Endothelial cell of umbilical vein (primary cell): ENCODE data around the gene ARPIN. TPM values are rescaled to one million over a fixed set of nuclear protein-coding genes. Genes with fewer than 3 reads are reported as not detected.

Experiments
- BruUV-seq: library from RNA; stranded (reverse); fragments of 400-500 nt; replicated peaks from 2 replicates; lab custom pipeline; 2021; lab: Mats Ljungman, UMichigan
- CTCF ChIA-PET: fragments of 300-600, 350-600 bp; sonication (Branson Sonifier 250); formaldehyde crosslinking; loops from one replicate; lab custom pipeline; 2021; ENCODE audit warnings: antibody characterized with exemption, inconsistent platforms; lab: Charles Lee
- POLR2A ChIA-PET: fragments of 300-600, 350-600 bp; sonication (Branson Sonifier 250); formaldehyde crosslinking; loops from one replicate; lab custom pipeline; 2021; ENCODE audit warnings: antibody characterized with exemption, inconsistent platforms; lab: Charles Lee
- DNase-seq: peaks from one replicate; pipeline ENCODE4 v3.0.0-alpha.2; 2011; ENCODE audit warnings: low read depth, low spot score
- FAIRE-seq: peaks from 2 replicates; lab custom pipeline; 2011; peaks lifted over from hg19 to GRCh38; lab: Jason Lieb, UNC
- H2AFZ ChIP-seq: 2 replicates; pipeline ENCODE4 v1.6.0; 2012; ENCODE audit warnings: low read depth, low read length, control low read depth, inconsistent platforms
- H3K27ac ChIP-seq: 2 replicates; pipeline ENCODE4 v1.5.1; 2011; ENCODE audit warnings: low read depth, mild to moderate bottlenecking, control low read depth, low read length, moderate library complexity; ENCODE audit not compliant: insufficient read depth
- H3K27me3 ChIP-seq, 2 experiments: 2 replicates each; pipeline versions ENCODE4 v1.6.0 to v1.6.1; 2011; ENCODE audit warnings: low read length in 2 of 2, mixed read lengths in 1 of 2; ENCODE audit not compliant: control insufficient read depth in 2 of 2, insufficient read depth in 2 of 2
- H3K36me3 ChIP-seq, 2 experiments: 2 replicates in 1 of 2; 3 replicates in 1 of 2; pipeline ENCODE4 v1.5.1; 2011; ENCODE audit warnings: low read length in 2 of 2, mild to moderate bottlenecking in 1 of 2, moderate library complexity in 1 of 2; ENCODE audit not compliant: control insufficient read depth in 2 of 2, insufficient read depth in 2 of 2; ENCODE audit errors: extremely low read depth in 1 of 2
- H3K4me1 ChIP-seq: 3 replicates; pipeline ENCODE4 v1.5.1; 2011; ENCODE audit warnings: mild to moderate bottlenecking, low read length; ENCODE audit not compliant: control insufficient read depth, insufficient read depth; ENCODE audit errors: extremely low read depth
- H3K4me2 ChIP-seq: 2 replicates; pipeline ENCODE4 v1.6.1; 2011; ENCODE audit warnings: low read length, control low read depth, mixed read lengths; ENCODE audit not compliant: insufficient read depth
- H3K4me3 ChIP-seq, 3 experiments: fragments of 200-600 bp in 1 of 3; sonication (generic), shearing (Covaris generic) in 1 of 3; replicated peaks in 1 of 3; 2 replicates each; pipeline ENCODE4 v1.5.1; 2011 to 2016; ENCODE audit warnings: control low read depth in 3 of 3, low read length in 3 of 3, mild to moderate bottlenecking in 2 of 3, inconsistent platforms in 1 of 3, low read depth in 1 of 3, moderate library complexity in 1 of 3; ENCODE audit not compliant: insufficient read depth in 1 of 3
- H3K79me2 ChIP-seq: 2 replicates; pipeline ENCODE4 v1.6.0; 2012; ENCODE audit warnings: low read length, inconsistent platforms; ENCODE audit not compliant: control insufficient read depth, insufficient read depth
- H3K9ac ChIP-seq: replicated peaks from 2 replicates; pipeline ENCODE3; 2011; ENCODE audit warnings: low read length, control low read depth; ENCODE audit not compliant: insufficient read depth; ENCODE audit errors: extremely low read depth
- H3K9me1 ChIP-seq: replicated peaks from 3 replicates; pipeline ENCODE4 v1.6.0; 2011; ENCODE audit warnings: mild to moderate bottlenecking, low read length; ENCODE audit not compliant: control insufficient read depth, insufficient read depth; ENCODE audit errors: extremely low read depth
- H3K9me3 ChIP-seq: replicated peaks from 2 replicates; pipeline ENCODE4 v1.5.1; 2012; ENCODE audit warnings: low read length, inconsistent platforms; ENCODE audit not compliant: control insufficient read depth, insufficient read depth
- H4K20me1 ChIP-seq: replicated peaks from 2 replicates; pipeline ENCODE3; 2011; ENCODE audit warnings: mild to moderate bottlenecking, low read length; ENCODE audit not compliant: control insufficient read depth, insufficient read depth; ENCODE audit errors: extremely low read depth
- FOS ChIP-seq: IDR thresholded peaks from 2 replicates; pipeline ENCODE4 v1.6.1; 2011; ENCODE audit warnings: mild to moderate bottlenecking, low read length, moderate library complexity, borderline replicate concordance; ENCODE audit not compliant: insufficient read depth
- GATA2 ChIP-seq: IDR thresholded peaks from 2 replicates; pipeline ENCODE4 v1.7.0; 2011; ENCODE audit warnings: low read depth, mild to moderate bottlenecking, moderate library complexity, mixed read lengths, low read length; ENCODE audit not compliant: insufficient read length, insufficient read depth
- JUN ChIP-seq: IDR thresholded peaks from 2 replicates; pipeline ENCODE4 v1.6.1; 2011; ENCODE audit warnings: borderline replicate concordance, low read depth; ENCODE audit not compliant: insufficient read length, insufficient read depth
- MYC ChIP-seq: IDR thresholded peaks from one replicate; pipeline ENCODE4 v1.6.1; 2011; ENCODE audit warnings: mild to moderate bottlenecking, low read depth, low read length
- POLR2A ChIP-seq: IDR thresholded peaks from 2 replicates; pipeline ENCODE4 v1.6.1; 2012; ENCODE audit warnings: low read depth, mild to moderate bottlenecking, control low read depth, low read length
- POLR2AphosphoS5 ChIP-seq: IDR thresholded peaks from 2 replicates; pipeline ENCODE4 v1.6.1; 2012; ENCODE audit warnings: low read depth, mild to moderate bottlenecking, control low read depth, low read length, moderate library complexity; ENCODE audit not compliant: insufficient read depth
- dilution Hi-C: fragments of 300-500 bp; cut with MboI; formaldehyde crosslinking; loops from one replicate; pipeline ENCODE4 v1.15.0; 2019; ENCODE audit warnings: low sequenced_read_pairs; ENCODE audit not compliant: extremely low pct_ligation_motif_present
- intact Hi-C: fragments of 100-400 bp; cut with micrococcal nuclease; formaldehyde crosslinking; loops from one replicate; pipeline ENCODE4 v1.10.0; 2022
- polyA plus RNA-seq, 4 experiments: library from polyadenylated mRNA; depleted of rRNA in 3 of 4; stranded (reverse) in 3 of 4; unstranded in 1 of 4; fragments of >200 nt; gene quantifications; 2 replicates each; pipeline versions ENCODE4 v1.2.1 to v1.2.3, GENCODE V29; 2011 to 2012; ENCODE audit warnings: missing spikeins in 1 of 4
- total RNA-seq: library from RNA; stranded (reverse); gene quantifications from 2 replicates; pipeline ENCODE4 v1.2.3, GENCODE V29; 2021

ARPIN gene
- total and polyA plus RNA-seq, 2 donors (not counting 3 experiments of a cell fraction or from before 2014, with no cell fraction given) = 13.0 to 23.3 TPM

DNA sequence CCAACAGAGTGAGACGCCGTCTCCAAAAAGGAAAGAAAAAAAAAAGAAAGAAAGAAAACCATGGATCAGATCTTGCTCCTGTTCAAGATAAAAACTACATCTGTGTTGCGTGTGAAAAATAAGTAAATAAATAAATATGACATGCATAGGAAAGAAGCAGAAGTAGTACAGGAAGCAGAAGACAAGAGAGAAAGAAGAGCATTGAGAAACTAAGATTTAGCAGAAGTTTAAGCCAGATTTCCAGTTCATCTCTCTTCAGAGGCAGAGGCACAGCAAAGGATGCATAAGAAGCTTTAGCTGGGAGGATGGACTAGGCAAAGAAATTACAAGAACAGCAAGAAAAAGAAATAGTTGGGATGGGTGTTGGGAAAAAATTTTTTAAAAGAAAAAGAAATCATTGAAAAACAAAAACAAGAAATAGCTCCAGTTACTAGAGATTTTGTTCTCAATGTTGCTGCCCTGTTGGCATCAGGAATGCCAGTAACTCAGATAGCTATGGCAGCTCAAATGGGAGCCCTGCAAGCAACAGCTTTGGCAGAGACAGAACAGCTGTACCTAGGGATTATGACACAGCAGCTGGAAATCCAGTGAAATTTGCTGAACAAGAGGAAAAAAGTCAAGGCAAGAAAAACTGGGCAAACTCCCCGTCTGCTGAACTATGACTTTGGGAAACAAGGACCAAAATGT is 36.2 kb downstream of the ARPIN start:
- ChIA-PET CTCF (interaction anchor here (0.7 to 4.9 kb wide), 15 partner anchors 11 to 210 kb away, joined by 3 to 599 read pairs (median 5); partner anchors contain the start of genes ANPEP and AP3S2), POLR2A (no interaction called here)
- peaks cover 2 to 6% of the 10 kb centered on the region in 2 experiments for H3K36me3 ChIP-seq
- H3K4me3 ChIP-seq = no peak overlapping the region
- dilution Hi-C loops (no loop called here), intact Hi-C loops (no loop called here)
- no peaks in the 10 kb centered on the region for H3K27me3 ChIP-seq
- H3K4me1 ChIP-seq = peaks cover 4% of the 10 kb centered on the region
- H3K9me3 ChIP-seq = no peaks in the 10 kb centered on the region
- DNase-seq (no peak), FAIRE-seq (no peak)
- H3K27ac ChIP-seq = no peak overlapping the region
- no TSS peak for BruUV-seq
- H2AFZ ChIP-seq = no peak overlapping the region
- no peaks in the 10 kb centered on the region for H3K79me2 ChIP-seq
- H3K4me2 ChIP-seq = no peak overlapping the region
- H4K20me1 ChIP-seq = no peaks in the 10 kb centered on the region
- no peak for TF ChIP-seq JUN
- no peak for TF ChIP-seq MYC
- no peak for TF ChIP-seq FOS
- TF ChIP-seq POLR2AphosphoS5 = no peak
- TF ChIP-seq POLR2A = no peak
- no peaks in the 10 kb centered on the region for H3K9me1 ChIP-seq
- no peak overlapping the region for H3K9ac ChIP-seq

DNA sequence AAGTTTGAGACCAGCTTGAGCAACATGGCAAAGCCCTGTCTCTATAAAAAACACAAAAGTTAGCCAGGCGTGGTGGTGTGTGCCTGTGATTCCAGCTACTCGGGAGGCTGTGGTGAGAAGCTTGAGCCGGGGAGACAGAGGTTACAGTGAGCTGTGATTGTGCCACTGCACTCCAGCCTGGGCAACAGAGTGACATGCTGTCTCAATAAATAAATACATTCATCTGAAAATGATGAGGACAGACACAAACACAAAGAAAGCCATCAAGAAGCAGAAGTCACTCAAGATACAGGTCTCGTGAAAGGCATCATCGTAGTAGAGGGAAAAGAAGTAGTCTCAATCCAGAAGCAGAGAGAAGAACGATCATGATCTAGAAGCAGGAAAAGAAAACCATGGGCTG is 37.0 kb downstream of the ARPIN start:
- FAIRE-seq = no peak
- Histone ChIP-seq H4K20me1 (no peaks in the 10 kb centered on the region), H3K9ac (no peak overlapping the region), H3K9me3 (no peaks in the 10 kb centered on the region), H3K4me1 (peaks cover under 1% of the 10 kb centered on the region), H3K9me1 (no peaks in the 10 kb centered on the region), H2AFZ (no peak overlapping the region), H3K79me2 (no peaks in the 10 kb centered on the region), H3K4me2 (no peak overlapping the region), H3K27me3 (no peaks in the 10 kb centered on the region), H3K36me3 (peaks cover 2 to 6% of the 10 kb centered on the region in 2 experiments), H3K27ac (no peak overlapping the region), H3K4me3 (no peak overlapping the region)
- DNase-seq = no peak
- CTCF ChIA-PET = interaction anchor here (1.5 to 4.9 kb wide), 15 partner anchors 13 to 211 kb away, joined by 4 to 599 read pairs (median 28); partner anchors contain the start of genes ANPEP and MESP1
- TF ChIP-seq GATA2 (no peak), FOS (no peak), JUN (no peak), POLR2A (no peak)
- POLR2A ChIA-PET = no interaction called here
- intact Hi-C loops (loop anchor here (1.0 to 2.0 kb wide), 3 partner anchors 61 to 135 kb away; partner anchors contain the start of gene ANPEP), dilution Hi-C loops (no loop called here)
- BruUV-seq = no TSS peak
